Measurements from ENCODE around the gene KLHL29. TPM values are rescaled to one million over a fixed set of nuclear protein-coding genes. Genes with fewer than 3 reads are reported as not detected.

Gene KLHL29
- total RNA-seq, 1 donor from 2014 or later = 17.5 TPM

DNA sequence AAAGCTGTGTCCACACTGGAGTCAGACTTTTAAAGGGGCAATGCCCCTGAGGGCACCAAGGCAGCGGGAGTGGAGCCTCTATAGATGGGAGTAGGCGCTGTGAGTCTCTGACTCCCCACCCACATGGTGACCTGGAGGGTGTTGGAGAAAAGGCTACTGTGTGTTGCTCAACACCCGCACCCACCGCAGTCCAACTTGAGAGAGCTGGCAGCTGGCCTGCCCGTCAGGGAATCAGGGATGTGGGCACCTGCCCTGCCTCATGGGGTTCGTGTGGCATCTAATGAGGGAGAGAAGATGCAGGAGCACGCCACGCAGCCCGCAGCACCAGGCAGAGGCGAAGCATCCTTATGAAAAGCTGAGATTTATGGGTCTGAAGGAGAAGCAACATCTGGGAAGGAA is 84.2 kb downstream of the KLHL29 start:
- TF ChIP-seq, protein P1, sequence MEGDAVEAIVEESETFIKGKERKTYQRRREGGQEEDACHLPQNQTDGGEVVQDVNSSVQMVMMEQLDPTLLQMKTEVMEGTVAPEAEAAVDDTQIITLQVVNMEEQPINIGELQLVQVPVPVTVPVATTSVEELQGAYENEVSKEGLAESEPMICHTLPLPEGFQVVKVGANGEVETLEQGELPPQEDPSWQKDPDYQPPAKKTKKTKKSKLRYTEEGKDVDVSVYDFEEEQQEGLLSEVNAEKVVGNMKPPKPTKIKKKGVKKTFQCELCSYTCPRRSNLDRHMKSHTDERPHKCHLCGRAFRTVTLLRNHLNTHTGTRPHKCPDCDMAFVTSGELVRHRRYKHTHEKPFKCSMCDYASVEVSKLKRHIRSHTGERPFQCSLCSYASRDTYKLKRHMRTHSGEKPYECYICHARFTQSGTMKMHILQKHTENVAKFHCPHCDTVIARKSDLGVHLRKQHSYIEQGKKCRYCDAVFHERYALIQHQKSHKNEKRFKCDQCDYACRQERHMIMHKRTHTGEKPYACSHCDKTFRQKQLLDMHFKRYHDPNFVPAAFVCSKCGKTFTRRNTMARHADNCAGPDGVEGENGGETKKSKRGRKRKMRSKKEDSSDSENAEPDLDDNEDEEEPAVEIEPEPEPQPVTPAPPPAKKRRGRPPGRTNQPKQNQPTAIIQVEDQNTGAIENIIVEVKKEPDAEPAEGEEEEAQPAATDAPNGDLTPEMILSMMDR (IDR thresholded peaks at IDR 0.05; ENCODE audit: unreplicated experiment) = no peak
- Mint-ChIP-seq H3K36me3 (ENCODE audit: low read depth, unreplicated experiment) (no peaks in the 10 kb centered on the region), H3K9me3 (ENCODE audit: unreplicated experiment) (no peaks in the 10 kb centered on the region), H3K27me3 (ENCODE audit: unreplicated experiment) (peaks cover 6% of the 10 kb centered on the region), H3K4me3 (ENCODE audit: unreplicated experiment) (no peak overlapping the region), H3K4me1 (ENCODE audit: unreplicated experiment) (no peaks in the 10 kb centered on the region), H3K27ac (ENCODE audit: unreplicated experiment) (no peak overlapping the region)
- no peak for DNase-seq (ENCODE audit: low spot score)

DNA sequence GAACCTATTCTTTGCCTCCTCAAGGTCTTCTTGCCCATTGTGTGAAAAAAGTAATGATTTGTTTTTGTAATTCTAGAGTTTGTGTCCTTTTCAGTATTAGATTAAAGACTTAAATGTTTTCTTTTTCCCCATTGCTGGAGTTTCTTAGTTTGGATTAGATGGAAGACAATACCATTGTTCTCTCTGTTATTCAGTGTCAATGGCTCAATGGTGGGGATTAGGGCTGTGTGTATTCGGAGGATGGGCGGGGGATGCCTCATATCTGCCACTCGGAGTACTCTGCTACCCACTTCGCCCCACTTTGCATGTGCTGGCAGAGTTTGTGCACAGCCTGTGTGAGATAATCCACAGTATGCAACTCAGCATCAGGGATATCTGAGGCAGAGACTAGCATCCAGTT is 90.1 kb downstream of the KLHL29 start:
- Mint-ChIP-seq H3K4me3 (ENCODE audit: unreplicated experiment) (no peak overlapping the region), H3K9me3 (ENCODE audit: unreplicated experiment) (no peaks in the 10 kb centered on the region), H3K4me1 (ENCODE audit: unreplicated experiment) (peaks cover 8% of the 10 kb centered on the region), H3K27me3 (ENCODE audit: unreplicated experiment) (peaks cover 2% of the 10 kb centered on the region), H3K27ac (ENCODE audit: unreplicated experiment) (no peak overlapping the region), H3K36me3 (ENCODE audit: low read depth, unreplicated experiment) (no peaks in the 10 kb centered on the region)
- DNase-seq (ENCODE audit: low spot score) = no peak
- TF ChIP-seq, protein P1 (IDR thresholded peaks at IDR 0.05; ENCODE audit: unreplicated experiment) = no peak

DNA sequence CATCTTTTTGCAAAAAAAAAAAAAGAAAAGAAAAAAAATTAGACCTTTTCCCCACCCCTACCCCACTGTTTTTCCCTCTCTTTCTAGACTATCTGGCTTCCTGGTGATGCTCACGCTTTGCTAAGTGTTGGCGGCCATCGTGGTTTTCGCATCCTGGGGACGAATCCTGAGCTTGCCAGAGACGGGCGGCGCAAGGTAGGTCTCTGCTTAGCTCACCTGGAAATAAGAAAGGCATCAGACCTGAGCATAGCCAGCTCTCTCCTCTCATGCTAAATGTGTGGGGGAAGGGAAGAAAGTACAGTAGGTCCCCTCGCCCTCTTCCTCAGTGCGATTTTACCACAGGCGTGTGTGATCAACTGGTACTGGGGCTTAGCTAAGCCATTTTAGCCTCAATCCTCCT is 90.5 kb downstream of the KLHL29 start:
- peaks cover 2% of the 10 kb centered on the region for H3K27me3 Mint-ChIP-seq (ENCODE audit: unreplicated experiment)
- H3K4me3 Mint-ChIP-seq (ENCODE audit: unreplicated experiment) = no peak overlapping the region
- DNase-seq (ENCODE audit: low spot score) = no peak
- no peak overlapping the region for H3K27ac Mint-ChIP-seq (ENCODE audit: unreplicated experiment)
- H3K9me3 Mint-ChIP-seq (ENCODE audit: unreplicated experiment) = no peaks in the 10 kb centered on the region
- no peaks in the 10 kb centered on the region for H3K36me3 Mint-ChIP-seq (ENCODE audit: low read depth, unreplicated experiment)
- TF ChIP-seq, protein P1 (IDR thresholded peaks at IDR 0.05; ENCODE audit: unreplicated experiment) = no peak
- peaks cover 8% of the 10 kb centered on the region for H3K4me1 Mint-ChIP-seq (ENCODE audit: unreplicated experiment)

DNA sequence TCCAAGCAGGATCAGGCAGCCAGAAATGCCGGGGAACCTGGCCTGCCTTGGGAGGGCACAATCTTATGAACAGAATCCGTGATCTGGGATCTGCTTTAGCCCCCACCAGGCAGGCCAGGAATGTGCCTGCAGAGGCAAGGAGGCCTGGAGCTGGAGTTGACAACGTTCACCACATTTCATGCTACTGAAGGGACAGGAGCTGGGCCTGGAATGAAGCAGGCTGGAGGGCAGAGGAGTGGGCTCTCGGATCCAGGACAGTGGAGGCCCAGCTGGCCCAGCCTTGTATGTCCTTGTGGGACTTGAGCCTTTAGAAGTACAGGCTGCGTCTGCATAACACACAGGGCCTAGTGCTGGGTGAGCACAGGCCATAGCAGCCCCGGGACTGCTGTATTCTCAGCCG is 91.8 kb downstream of the KLHL29 start:
- no peak overlapping the region for H3K4me3 Mint-ChIP-seq (ENCODE audit: unreplicated experiment)
- no peaks in the 10 kb centered on the region for H3K9me3 Mint-ChIP-seq (ENCODE audit: unreplicated experiment)
- H3K36me3 Mint-ChIP-seq (ENCODE audit: low read depth, unreplicated experiment) = no peaks in the 10 kb centered on the region
- no peak for DNase-seq (ENCODE audit: low spot score)
- H3K27ac Mint-ChIP-seq (ENCODE audit: unreplicated experiment) = no peak overlapping the region
- peaks cover 8% of the 10 kb centered on the region for H3K4me1 Mint-ChIP-seq (ENCODE audit: unreplicated experiment)
- TF ChIP-seq, protein P1 (IDR thresholded peaks at IDR 0.05; ENCODE audit: unreplicated experiment) = no peak
- H3K27me3 Mint-ChIP-seq (ENCODE audit: unreplicated experiment) = peaks cover 2% of the 10 kb centered on the region

DNA sequence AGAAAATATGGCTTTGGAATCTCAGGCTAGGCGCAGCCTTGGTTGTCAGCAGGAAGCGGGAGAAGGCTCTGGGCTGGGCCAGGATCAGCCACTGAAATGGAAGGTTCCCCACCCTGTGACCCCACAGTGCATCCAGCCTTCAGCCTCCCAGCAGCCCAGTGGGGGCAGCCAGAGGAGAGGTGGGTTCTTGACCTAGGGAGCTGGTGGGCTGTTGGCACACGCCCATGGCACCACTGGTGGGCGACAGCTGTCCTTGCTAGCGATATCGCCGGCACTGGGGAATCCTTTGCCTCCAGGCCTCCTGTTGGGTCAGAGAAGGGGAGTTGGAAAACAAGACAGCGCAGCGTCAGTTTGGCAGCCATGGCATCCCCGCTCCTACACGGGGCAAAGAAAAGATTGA is 92.4 kb downstream of the KLHL29 start:
- H3K27me3 Mint-ChIP-seq (ENCODE audit: unreplicated experiment) = peaks cover 2% of the 10 kb centered on the region

More for the DNA sequence above, 92.4 kb downstream of the KLHL29 start:
- DNase-seq (ENCODE audit: low spot score) = no peak
- TF ChIP-seq, protein P1 (IDR thresholded peaks at IDR 0.05; ENCODE audit: unreplicated experiment) = no peak
- no peak overlapping the region for H3K27ac Mint-ChIP-seq (ENCODE audit: unreplicated experiment)
- H3K9me3 Mint-ChIP-seq (ENCODE audit: unreplicated experiment) = no peaks in the 10 kb centered on the region
- peaks cover 8% of the 10 kb centered on the region for H3K4me1 Mint-ChIP-seq (ENCODE audit: unreplicated experiment)
- no peak overlapping the region for H3K4me3 Mint-ChIP-seq (ENCODE audit: unreplicated experiment)
- H3K36me3 Mint-ChIP-seq (ENCODE audit: low read depth, unreplicated experiment) = no peaks in the 10 kb centered on the region

Measured in endothelial cell (in vitro differentiated cells).